K562 (cell line): ENCODE measurements around the gene SOS1. TPM values are rescaled to one million over a fixed set of nuclear protein-coding genes. Genes with fewer than 3 reads are reported as not detected.

Source experiments
- ATAC-seq: fragments of 200-7000 bp; cut with Tn5 transposase; 3 replicates; pipeline ENCODE4 v1.9.1; 2020; ENCODE audit warnings: moderate library complexity
- BruUV-seq: library from RNA; stranded (reverse); fragments of 400-500 nt; replicated peaks from 2 replicates; lab custom pipeline; 2021; lab: Mats Ljungman, UMichigan
- CTCF ChIA-PET: fragments of 300-600 bp; formaldehyde crosslinking; extraction: SDS; loops from one replicate; lab custom pipeline; 2021; ENCODE audit warnings: low intra/inter-chr PET ratio; lab: Yijun Ruan, JAX
- POLR2A ChIA-PET: fragments of 300-600, 350-650 bp; sonication (Branson Sonifier 250); formaldehyde crosslinking; extraction: SDS; loops from one replicate; lab custom pipeline; 2021; ENCODE audit warnings: antibody characterized with exemption, inconsistent platforms; lab: Yijun Ruan, JAX
- DNase-seq, 4 experiments: peaks; one replicate each; pipeline versions ENCODE4 v3.0.0 to v3.0.0-alpha.2; 2011 to 2018; ENCODE audit warnings: low spot score in 3 of 4, mixed read lengths in 3 of 4; ENCODE audit errors: extremely low read depth in 1 of 4
- FAIRE-seq: peaks from 2 replicates; lab custom pipeline; 2011; peaks lifted over from hg19 to GRCh38; lab: Jason Lieb, UNC
- H2AFZ ChIP-seq: 2 replicates; pipeline ENCODE4 v1.6.0; 2011; ENCODE audit warnings: low read depth, low read length, control low read depth, inconsistent platforms
- H3K27ac ChIP-seq: fragments of 200-600 bp; 3 replicates; pipeline ENCODE4 v1.8.0; 2011; ENCODE audit warnings: low read depth, mild to moderate bottlenecking, control low read depth, inconsistent platforms, low read length, moderate library complexity, mixed read lengths; ENCODE audit errors: extremely low read depth
- H3K27me3 ChIP-seq, 2 experiments: fragments of 300-600 bp in 1 of 2; 2 replicates in 1 of 2; 3 replicates in 1 of 2; pipeline versions ENCODE4 v1.6.0 to v1.8.0; 2011; ENCODE audit warnings: inconsistent platforms in 2 of 2, low read length in 2 of 2, mild to moderate bottlenecking in 1 of 2, mixed read lengths in 1 of 2, moderate library complexity in 1 of 2; ENCODE audit not compliant: control insufficient read depth in 2 of 2, insufficient read depth in 2 of 2
- H3K36me3 ChIP-seq: fragments of 300-600 bp; 3 replicates; pipeline ENCODE4 v1.8.0; 2011; ENCODE audit warnings: mild to moderate bottlenecking, low read length, inconsistent platforms; ENCODE audit not compliant: control insufficient read depth, insufficient read depth
- H3K4me1 ChIP-seq, 2 experiments: fragments of 200-600 bp in 1 of 2; replicated peaks in 1 of 2; 2 replicates in 1 of 2; 3 replicates in 1 of 2; pipeline versions ENCODE4 v1.5.1 to v1.8.0; 2011; ENCODE audit warnings: inconsistent platforms in 2 of 2, low read length in 2 of 2, mild to moderate bottlenecking in 1 of 2, mixed read lengths in 1 of 2, moderate library complexity in 1 of 2; ENCODE audit not compliant: control insufficient read depth in 2 of 2, insufficient read depth in 2 of 2
- H3K4me2 ChIP-seq: 2 replicates; pipeline ENCODE4 v1.6.1; 2011; ENCODE audit warnings: low read length, control low read depth, inconsistent platforms, mixed read lengths; ENCODE audit not compliant: insufficient read depth
- H3K4me3 ChIP-seq: fragments of 200-600 bp; sonication (generic), shearing (Covaris generic); 2 replicates; pipeline ENCODE4 v1.5.1; 2016; ENCODE audit warnings: control low read depth, inconsistent platforms
- H3K79me2 ChIP-seq: fragments of 200-600 bp; 3 replicates; pipeline ENCODE4 v1.8.0; 2011; ENCODE audit warnings: low read length, inconsistent platforms; ENCODE audit not compliant: control insufficient read depth, insufficient read depth
- H3K9ac ChIP-seq, 2 experiments: 2 replicates each; pipeline versions ENCODE4 v1.6.0 to v1.6.1; 2011; ENCODE audit warnings: low read depth in 2 of 2, low read length in 2 of 2, control low read depth in 1 of 2, inconsistent platforms in 1 of 2, mild to moderate bottlenecking in 1 of 2, mixed read lengths in 1 of 2; ENCODE audit not compliant: insufficient read depth in 1 of 2
- H3K9me1 ChIP-seq: one replicate; pipeline ENCODE4 v1.6.0; 2011; ENCODE audit warnings: inconsistent platforms, mild to moderate bottlenecking, low read length, moderate library complexity; ENCODE audit not compliant: control insufficient read depth, insufficient read depth
- H3K9me3 ChIP-seq: replicated peaks from 2 replicates; pipeline ENCODE4 v1.5.1; 2011; ENCODE audit warnings: low read depth, low read length, inconsistent platforms; ENCODE audit not compliant: control insufficient read depth, insufficient read depth
- H4K20me1 ChIP-seq: replicated peaks from 2 replicates; pipeline ENCODE4 v1.6.1; 2011; ENCODE audit warnings: low read length, inconsistent platforms, mixed read lengths; ENCODE audit not compliant: control insufficient read depth, insufficient read depth
- BCOR ChIP-seq: fragments of 450-650 bp; IDR thresholded peaks from 2 replicates; pipeline ENCODE4 v1.6.1; 2016
- HOMEZ ChIP-seq: fragments of 250-450 bp; sonication (Bioruptor Pico); IDR thresholded peaks from 2 replicates; pipeline ENCODE4 v1.4.0; 2020; ENCODE audit warnings: mild to moderate bottlenecking, moderate library complexity
- MGA ChIP-seq: fragments of 450-650 bp; IDR thresholded peaks from 2 replicates; pipeline ENCODE4 v1.6.1; 2016; ENCODE audit warnings: mild to moderate bottlenecking, moderate library complexity
- RBM25 ChIP-seq: fragments of 200-400 bp; formaldehyde crosslinking; IDR thresholded peaks from 2 replicates; pipeline ENCODE4 v1.6.1; 2018; ENCODE audit warnings: low read length, low read depth, moderate library complexity; ENCODE audit not compliant: severe bottlenecking
- SPI1 ChIP-seq: IDR thresholded peaks from 2 replicates; pipeline ENCODE4 v1.6.1; 2011; ENCODE audit warnings: low read depth, low read length, control low read depth, borderline replicate concordance
- ZNF121 ChIP-seq: sonication (generic); formaldehyde crosslinking; conservative IDR thresholded peaks from 2 replicates; pipeline ENCODE4 v1.8.0; 2022; ENCODE audit warnings: missing genetic modification reagents
- in situ Hi-C: fragments of 300-500 bp; cut with MboI; formaldehyde crosslinking; loops from 4 replicates; pipeline ENCODE4 v1.15.0; 2018; ENCODE audit warnings: inconsistent platforms, mixed read lengths
- intact Hi-C: fragments of 100-400 bp; cut with micrococcal nuclease; formaldehyde crosslinking; loops from 2 replicates; pipeline ENCODE4 v1.14.2; 2022
- polyA plus RNA-seq, 8 experiments: library from polyadenylated mRNA; depleted of rRNA in 4 of 8; stranded (reverse) in 5 of 8; unstranded in 3 of 8; fragments of >200 nt; fragmentation: Nextera tagmentation in 2 of 8; fragmentation: Illumina TruSeq in 1 of 8; extraction: Ambion mirVana in 2 of 8; extraction: Trizol in 1 of 8; gene quantifications; 2 replicates each; pipeline versions ENCODE4 v1.2.1 to v1.2.3, GENCODE V29; 2011 to 2014; ENCODE audit warnings: inconsistent platforms in 1 of 8, missing spikeins in 1 of 8
- total RNA-seq, 7 experiments: library from RNA; depleted of rRNA in 6 of 7; stranded (reverse); fragments of >200 nt in 6 of 7; fragmentation: Illumina TruSeq in 2 of 7; extraction: Trizol in 2 of 7; gene quantifications; 2 replicates each; pipeline versions ENCODE4 v1.2.1 to v1.2.3, GENCODE V29; 2011 to 2021; ENCODE audit warnings: low replicate concordance in 1 of 7

SOS1 gene
- total and polyA plus RNA-seq, 9 of the 15 experiments (the other 6 are each of a cell fraction or from before 2014, with no cell fraction given), result 2.5 to 27.1 (median 16.3) TPM

GRCh38 chr2:39146630-39147029 lies 25.8 kb upstream of the SOS1 start:
- ATAC-seq, result no peak
- Histone ChIP-seq H3K9me3 (peaks cover 4% of the 10 kb centered on the region; the same call in 1 of the 2 replicates), H3K4me1 (peaks cover 22 to 29% of the 10 kb centered on the region in 2 experiments), H3K4me3 (no peak overlapping the region), H3K27ac (no peak overlapping the region), H2AFZ (no peak overlapping the region), H3K79me2 (no peaks in the 10 kb centered on the region), H3K36me3 (no peaks in the 10 kb centered on the region; the same call in 2 of the 3 replicates), H3K9ac (no peak overlapping the region), H3K27me3 (no peaks in the 10 kb centered on the region), H4K20me1 (no peaks in the 10 kb centered on the region), H3K4me2 (no peak overlapping the region), H3K9me1 (no peaks in the 10 kb centered on the region)
- BruUV-seq, result no TSS peak
- TF ChIP-seq RBM25 (peak; percentile 54), MGA (no peak), BCOR (0 out of 2 replicates have a peak, but pooled peaks have one; percentile 36), ZNF121 (CRISPR knock-in tag) (peak; percentile 90), SPI1 (no peak), HOMEZ (CRISPR knock-in tag) (no peak)
- intact Hi-C loops (no loop called here), in situ Hi-C loops (no loop called here)
- ChIA-PET CTCF (no interaction called here), POLR2A (interaction anchor here (1.7 kb wide), 1 partner anchor 27 kb away, joined by 6 read pairs; the partner anchor contains the start of gene SOS1)
- DNase-seq, result no peak
- FAIRE-seq, result no peak
